Right ventricle myocardium inferior (tissue), 1 donor: Measurements from ENCODE around the gene LACTB. TPM values are rescaled to one million over a fixed set of nuclear protein-coding genes. Genes with fewer than 3 reads are reported as not detected.
A peak's percentile ranks its signal among the peaks of the same experiment; 100 is the strongest.
"Not testable (repeated sequence)": the region's sequence is repeated elsewhere in the genome, so short reads cannot be mapped to it uniquely, and the experiment has no call there.

Experiments used
- ATAC-seq: fragments of 200-7000 bp; cut with Tn5 transposase; one replicate; pipeline ENCODE4 v1.9.1; 2020; ENCODE audit warnings: mild to moderate bottlenecking, moderate library complexity
- DNase-seq: peaks from one replicate; pipeline ENCODE4 v3.0.0; 2021; ENCODE audit errors: missing footprints
- intact Hi-C: fragments of 100-400 bp; cut with DNase I; formaldehyde crosslinking; loops from one replicate; pipeline ENCODE4 v1.11.0; 2022
- total RNA-seq: library from RNA; stranded (reverse); fragmentation: NEBNext Ultra II Directional; extraction: Animal tissue kit (Norgen Biotek cat#: 25700); gene quantifications from one replicate; pipeline ENCODE4 v1.2.1, GENCODE V29; 2021
- donor health status: DM: no; HTN: yes; CAD: no; lungs with severe emphysema.

Gene LACTB
- total RNA-seq, 1 donor from 2014 or later, result 29.5 TPM

DNA sequence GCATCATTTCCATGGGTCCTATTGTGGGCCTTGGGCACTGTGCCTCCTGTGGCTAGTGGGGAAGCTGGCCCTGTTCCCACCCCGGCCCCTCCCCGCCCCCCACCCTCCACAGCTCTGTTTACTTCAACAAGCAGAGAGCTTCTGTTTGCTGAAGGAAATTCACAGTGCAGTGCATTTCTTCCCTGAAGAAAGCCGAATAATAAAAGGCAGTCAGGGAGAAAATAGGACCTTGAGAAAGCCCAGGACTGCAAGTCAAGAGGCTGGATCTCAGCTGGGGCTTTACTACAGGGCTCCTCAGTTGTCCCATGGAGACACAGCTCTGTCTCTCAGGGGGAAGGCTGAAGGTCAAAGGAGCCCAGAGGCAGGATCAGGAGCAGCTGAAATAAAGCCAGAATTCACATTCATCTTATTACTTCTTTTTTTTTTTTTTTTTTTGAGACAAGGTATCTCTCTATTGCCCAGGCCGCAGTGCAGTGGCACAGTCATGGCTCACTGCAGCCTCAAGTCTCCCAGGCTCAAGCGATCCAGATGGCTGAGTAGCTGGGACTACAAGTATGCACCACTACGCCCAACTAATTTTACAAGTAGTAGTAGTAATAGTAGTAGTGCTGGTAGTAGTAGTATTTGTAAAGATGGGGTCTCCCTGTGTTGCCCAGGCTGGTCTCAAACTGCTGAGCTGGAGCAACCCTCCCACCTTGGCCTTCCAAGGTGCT, 33.0 kb upstream of the LACTB start:
- no peak for DNase-seq
- intact Hi-C loops, result loop anchor here (1.0 kb wide), 1 partner anchor 40 kb away; no protein-coding TSS in a partner anchor
- ATAC-seq, result no peak

DNA sequence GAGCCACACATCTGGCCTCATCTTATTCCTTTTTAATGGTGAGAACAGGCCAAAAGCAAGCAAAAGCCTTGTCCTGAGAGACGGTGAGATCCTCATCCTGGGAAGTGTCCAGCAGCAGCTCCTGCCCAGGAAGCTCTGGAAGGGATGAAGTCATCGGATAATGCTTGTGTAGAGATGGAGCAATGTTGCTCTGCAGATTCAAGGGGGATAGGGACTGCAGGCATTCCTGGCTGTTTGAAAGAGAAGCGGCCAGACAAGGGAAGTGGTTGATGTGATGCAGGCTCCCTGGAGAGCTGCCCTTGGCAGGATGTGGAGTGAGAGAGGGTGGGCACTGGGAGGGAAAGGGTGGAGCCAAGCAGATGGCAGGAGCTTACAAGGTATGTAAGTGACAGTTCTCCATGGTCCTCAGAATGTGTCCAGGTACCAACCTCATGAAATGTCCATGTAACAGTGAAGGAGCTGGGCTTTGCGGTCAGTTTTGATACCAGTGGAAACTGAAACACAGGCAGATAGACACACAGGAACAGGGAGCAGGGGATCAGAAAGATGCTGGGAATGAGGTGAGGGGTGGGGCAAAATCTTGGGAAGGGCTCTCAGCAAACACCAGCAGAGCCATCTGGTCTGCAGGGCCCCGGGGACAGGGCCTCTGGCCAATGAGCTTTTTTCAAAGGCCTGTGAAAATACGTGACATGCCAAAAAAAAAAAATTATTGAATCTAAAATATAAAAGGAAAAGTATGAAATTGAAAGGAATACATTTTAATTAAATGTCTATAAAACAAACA, 32.2 kb upstream of the LACTB start:
- intact Hi-C loops, result loop anchor here (1.0 kb wide), 1 partner anchor 41 kb away; no protein-coding TSS in a partner anchor
- ATAC-seq, result peak; percentile 43
- DNase-seq, result no peak

DNA sequence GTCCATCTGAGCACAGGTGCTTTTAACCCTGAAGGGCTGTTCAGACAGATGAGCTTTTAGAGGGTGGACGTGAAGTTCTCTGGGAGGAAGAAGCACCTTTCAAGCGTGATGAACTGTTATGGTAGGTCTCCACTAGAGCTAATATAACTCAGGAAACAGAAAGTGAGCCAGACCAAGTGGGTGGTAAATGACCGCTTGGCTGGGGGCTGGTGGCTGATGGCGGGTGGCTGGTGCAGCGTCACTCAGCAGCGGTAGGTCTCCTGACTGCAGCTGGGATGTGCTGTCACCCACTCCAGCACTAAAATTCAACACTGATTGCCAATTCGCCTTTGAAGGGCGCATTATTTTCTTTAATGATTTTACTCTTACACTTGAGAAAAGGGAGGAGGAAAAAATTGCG, 31.2 kb upstream of the LACTB start:
- no peak for ATAC-seq
- intact Hi-C loops, result no loop called here
- no peak for DNase-seq

DNA sequence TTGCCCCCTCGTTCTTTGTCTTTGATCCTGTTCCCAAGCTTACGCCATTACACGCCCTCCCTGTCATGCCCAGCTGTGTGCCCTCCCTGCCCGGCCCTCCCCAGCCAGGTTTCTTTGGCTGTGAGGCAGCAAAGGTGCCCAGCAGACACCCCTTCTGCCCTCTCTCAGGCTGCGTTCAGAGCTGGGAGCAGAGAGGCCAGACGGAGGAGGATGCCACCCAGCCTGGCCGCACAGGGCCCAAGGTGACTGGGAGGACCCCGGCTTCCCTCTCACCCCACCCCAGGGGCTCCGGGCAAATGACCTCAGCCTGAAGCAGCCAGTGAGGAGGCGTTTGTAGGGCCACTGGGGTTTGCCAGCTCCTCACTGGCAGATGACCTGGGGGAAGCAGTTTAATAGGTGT, 30.8 kb upstream of the LACTB start:
- intact Hi-C loops, result no loop called here
- DNase-seq (no peak), ATAC-seq (no peak)

DNA sequence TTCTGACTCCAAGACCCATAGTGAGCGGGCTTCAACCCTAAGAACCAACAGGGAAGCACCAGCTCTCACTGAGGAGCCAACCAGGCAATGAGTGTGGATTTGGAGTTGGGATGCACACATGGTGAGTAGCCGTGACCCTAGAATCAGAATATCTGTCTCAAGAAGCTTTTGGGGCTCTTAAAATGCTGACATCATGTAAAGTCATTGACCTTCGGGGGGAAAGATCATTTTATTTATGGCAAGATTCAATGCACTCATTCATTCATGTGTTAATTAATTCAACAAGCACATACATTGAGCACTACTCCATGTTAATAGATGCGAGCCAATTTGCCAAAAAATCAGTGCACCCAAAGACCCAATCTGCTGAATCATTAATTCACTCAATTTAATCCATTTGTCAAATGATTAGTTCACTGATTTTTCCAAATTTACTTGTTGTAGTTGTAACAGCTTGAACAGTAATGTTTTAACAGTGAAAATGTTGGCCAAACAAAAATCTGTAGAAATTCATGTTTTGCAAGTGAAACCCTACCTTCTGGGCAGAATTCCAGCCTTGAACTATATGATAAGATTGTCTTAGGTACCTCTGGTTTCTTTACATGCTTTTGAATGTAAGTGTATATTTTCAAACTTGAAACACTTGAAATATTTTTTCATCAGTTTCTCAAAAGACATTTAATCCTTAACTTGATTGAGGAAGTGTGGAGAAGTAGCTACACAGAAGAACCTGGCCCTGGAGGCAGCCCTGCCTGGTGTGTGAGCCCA, 29.8 kb upstream of the LACTB start:
- DNase-seq (no peak), ATAC-seq (no peak)
- intact Hi-C loops, result no loop called here

DNA sequence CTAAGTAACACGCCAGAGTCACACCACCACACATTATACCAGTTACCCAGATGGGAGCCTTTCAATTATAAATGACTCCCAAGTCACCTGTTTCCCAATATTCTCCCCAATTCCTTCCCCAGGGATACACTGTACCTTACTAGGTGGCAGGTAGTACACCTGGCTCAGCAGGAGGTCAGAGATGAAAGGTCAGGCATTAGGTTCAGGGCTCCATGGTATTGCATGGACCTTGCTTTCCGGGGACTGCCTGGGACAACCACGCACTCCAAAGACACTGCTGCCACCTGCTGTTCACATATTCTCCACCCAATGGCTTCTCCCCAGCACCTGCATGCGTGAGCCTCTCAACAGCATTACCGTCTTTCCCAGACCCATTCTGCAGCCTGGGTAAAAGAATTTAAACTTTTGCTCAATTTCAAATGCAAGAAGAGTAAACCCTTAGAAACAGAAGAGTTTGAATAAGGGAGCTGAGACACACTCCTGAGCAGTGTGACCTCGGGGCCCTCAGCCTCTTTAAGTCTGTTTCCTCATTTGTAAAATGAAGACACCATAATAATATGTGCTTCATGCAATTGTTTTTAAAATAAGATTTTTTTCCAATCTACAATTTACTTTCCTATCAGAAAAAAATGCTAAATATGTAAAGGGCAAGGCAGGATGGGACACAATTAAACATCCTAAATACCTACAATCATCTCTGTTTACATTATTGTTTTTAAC, 28.0 kb upstream of the LACTB start:
- ATAC-seq (peak; percentile 94), DNase-seq (peak; percentile 77)
- intact Hi-C loops, result loop anchor here (1.0 kb wide), 3 partner anchors 45 to 311 kb away; no protein-coding TSS in a partner anchor

DNA sequence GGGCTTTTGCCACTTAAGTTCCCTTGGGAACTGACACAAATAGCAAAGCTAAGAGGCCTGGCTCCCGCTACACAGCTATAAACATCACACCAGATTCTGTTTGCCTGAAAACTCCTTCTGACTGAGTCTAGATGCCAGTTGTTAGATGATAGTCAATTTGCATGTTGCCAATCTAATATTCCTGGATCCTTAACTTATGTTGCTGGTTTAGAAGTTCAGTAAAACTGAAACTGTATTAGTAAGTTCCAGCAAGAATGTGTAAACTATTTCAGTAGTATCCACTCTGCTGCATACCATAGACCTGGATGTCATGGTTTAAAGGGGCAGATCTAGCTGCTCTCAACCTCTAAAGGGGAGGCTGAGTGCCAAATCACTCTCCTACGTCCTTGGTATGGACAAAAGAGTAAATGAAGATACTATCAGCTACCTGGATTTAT, 27.1 kb upstream of the LACTB start:
- DNase-seq (no peak), ATAC-seq (peak; percentile 57)
- intact Hi-C loops, result loop anchor here (1.0 kb wide), 1 partner anchor 246 kb away; no protein-coding TSS in a partner anchor

DNA sequence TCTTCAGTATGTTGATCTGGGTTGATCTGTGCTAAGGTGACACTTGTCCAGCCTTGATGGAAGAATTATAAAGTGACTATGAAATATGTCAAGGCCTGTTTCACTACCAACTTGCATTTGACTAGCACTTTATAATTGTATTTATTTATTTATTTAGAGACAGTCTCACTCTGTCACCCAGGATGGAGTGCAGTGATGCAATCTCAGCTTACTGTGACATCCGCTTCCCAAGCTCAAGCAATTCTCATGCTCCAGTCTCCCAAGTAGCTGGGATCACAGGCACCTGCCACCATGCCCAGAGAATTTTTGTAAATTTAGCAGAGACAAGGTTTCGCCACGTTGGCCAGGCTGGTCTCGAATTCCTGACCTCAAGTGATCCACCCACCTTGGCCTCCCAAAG, 25.5 kb upstream of the LACTB start:
- DNase-seq (no peak), ATAC-seq (no peak)
- intact Hi-C loops, result no loop called here

DNA sequence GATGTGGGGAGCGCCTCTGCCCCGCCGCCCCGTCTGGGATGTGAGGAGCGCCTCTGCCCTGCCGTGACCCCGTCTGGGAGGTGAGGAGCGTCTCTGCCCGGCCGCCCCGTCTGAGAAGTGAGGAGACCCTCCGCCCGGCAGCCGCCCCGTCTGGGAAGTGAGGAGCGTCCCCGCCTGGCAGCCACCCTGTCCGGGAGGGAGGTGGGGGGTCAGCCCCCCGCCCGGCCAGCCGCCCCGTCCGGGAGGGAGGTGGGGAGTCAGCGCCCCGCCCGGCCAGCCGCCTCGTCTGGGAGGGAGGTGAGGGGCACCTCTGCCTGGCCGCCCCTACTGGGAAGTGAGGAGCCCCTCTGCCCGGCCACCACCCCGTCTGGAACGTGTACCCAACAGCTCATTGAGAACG, 22.8 kb upstream of the LACTB start:
- intact Hi-C loops, ATAC-seq, DNase-seq: not testable (repeated sequence)

DNA sequence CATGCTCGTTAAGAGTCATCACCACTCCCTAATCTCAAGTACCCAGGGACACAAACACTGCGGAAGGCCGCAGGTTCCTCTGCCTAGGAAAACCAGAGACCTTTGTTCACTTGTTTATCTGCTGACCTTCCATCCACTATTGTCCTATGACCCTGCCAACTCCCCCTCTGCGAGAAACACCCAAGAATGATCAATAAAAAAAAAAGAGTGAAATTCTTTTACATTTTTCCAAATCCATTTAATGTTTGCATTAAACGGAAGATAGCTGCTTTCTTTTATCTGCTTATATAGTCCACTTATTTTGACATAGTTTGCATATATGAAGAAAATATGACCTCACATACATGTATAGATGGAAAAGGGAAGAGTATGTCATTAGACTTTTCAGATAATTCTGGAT, 22.1 kb upstream of the LACTB start:
- DNase-seq, ATAC-seq, intact Hi-C loops: not testable (repeated sequence)

DNA sequence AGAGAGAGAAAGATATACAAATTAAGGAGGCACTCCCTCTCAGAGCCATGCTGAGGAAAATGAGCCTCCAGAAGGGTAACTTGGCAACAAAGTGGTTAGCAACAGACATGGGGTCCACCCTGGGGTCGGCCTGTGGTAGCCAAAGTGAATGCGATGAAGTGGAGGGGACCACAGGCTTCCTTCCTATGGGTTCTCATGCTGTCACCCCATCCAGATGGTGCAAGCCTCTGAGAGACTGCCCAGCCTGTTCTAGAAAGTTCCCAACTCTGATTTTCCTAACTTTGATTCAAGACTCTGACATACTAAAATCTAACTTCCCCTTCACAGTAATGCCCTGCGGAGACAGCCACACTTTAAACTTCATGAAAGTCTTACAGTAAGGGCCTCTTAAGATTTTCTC, 18.2 kb upstream of the LACTB start:
- no peak for ATAC-seq
- intact Hi-C loops, result no loop called here
- DNase-seq, result no peak

DNA sequence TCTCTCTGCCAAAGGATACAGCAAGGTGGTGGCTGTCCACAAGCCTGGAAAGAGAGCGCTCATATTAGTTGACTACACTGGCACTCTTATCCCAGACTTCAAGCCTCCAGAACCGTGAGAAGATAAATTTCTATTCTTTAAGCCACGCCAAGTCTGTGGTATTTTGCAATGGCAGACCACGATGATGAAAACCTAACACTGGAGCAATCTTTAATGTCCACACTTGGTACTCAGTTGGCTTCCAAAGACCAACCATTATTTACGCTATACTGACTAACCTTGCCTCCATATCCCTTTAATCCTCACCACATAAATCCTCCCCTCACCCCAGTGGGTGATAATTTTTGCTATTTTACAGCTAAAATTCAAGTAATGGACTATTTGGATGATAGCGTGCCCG, 16.9 kb upstream of the LACTB start:
- intact Hi-C loops, result no loop called here
- ATAC-seq (no peak), DNase-seq (no peak)

DNA sequence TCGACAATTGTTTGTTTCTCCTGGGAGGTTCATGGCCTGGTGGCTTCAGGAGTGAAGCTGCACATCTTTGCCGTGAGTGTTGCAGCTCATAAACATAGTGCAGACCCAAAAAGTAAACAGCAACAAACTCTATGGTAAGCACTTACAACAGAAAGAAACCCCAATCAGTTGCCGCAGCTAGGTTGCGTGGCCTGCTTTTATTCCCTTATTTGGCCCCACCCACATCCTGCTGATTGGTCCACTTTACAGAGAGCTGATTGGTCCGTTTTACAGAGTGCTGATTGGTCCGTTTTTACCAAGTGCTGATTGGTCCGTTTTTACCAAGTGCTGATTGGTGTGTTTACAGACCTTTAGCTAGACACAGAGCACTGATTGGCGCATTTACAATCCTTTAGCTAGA, 16.3 kb upstream of the LACTB start:
- intact Hi-C loops, DNase-seq, ATAC-seq: not testable (repeated sequence)

DNA sequence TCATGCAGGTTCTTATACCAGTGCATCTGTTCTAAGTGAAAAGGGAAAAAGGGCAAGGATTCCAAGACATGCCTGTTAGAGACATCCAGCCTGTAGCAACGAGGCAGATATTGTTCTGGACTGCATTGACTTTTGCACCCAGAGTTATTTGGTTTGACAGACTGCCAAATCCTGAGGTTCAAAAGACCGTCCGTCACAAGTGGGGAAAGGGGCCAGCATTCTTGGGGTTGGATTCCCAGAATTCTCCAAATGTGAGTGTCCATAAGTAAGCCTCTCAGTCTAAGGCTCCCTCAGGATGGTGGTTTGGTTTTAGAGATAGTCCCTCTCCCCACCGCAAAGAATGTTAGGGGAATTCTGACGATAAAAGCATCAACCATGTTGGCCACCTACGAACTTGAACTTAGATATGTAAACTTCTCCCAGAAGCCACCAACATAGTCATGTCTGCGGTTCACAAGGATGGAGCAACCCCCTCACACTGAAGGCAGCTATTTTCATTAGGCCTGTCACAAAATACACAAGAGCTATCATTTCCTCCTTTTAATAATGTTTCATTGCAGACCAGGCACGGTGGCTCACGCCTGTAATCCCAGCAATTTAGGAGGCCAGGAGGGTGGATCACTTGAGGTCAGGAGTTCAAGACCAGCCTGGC, 13.6 kb upstream of the LACTB start:
- intact Hi-C loops, result no loop called here
- no peak for DNase-seq

DNA sequence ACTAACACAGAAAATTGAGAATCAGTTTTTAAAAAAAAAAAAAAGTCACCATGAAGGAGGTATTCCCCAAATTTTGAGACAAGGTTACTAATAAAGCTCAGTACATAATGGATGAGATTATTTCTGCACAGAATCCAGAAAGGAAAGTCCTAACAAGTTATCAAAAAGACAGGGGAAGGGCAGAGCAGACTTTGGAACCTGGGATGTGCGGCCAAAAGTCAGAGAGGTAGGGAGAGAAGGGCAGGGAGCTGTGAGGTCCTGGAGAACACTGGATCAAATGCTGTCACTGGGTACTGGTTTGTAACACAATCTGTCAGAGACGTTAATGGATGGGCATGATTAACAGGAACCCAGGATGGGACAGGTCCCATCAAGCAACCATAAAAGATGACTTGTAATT, 12.2 kb upstream of the LACTB start:
- intact Hi-C loops, result no loop called here
- DNase-seq, result no peak
- no peak for ATAC-seq

More for the DNA sequence above, 13.6 kb upstream of the LACTB start:
- no peak for ATAC-seq

DNA sequence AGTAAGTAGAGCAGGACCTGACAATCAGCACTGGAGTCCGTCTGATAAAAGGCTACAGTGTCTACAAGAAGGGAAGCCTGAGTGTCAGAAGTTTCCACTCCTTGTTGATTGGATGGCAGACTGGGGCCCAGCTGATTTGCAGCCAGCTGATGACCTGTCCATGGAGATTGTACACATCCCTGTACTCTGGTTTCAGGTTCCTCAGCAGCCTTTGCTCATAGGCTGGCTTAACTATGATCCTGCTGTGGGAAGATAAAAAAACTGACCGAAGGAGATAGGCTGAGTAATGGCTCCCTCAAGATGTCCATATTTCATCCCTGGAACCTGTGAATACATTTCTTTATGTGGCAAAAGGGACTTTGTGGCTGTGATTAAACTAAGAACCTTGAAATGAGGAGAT, 11.7 kb upstream of the LACTB start:
- no peak for DNase-seq
- intact Hi-C loops, result no loop called here
- ATAC-seq, result no peak

DNA sequence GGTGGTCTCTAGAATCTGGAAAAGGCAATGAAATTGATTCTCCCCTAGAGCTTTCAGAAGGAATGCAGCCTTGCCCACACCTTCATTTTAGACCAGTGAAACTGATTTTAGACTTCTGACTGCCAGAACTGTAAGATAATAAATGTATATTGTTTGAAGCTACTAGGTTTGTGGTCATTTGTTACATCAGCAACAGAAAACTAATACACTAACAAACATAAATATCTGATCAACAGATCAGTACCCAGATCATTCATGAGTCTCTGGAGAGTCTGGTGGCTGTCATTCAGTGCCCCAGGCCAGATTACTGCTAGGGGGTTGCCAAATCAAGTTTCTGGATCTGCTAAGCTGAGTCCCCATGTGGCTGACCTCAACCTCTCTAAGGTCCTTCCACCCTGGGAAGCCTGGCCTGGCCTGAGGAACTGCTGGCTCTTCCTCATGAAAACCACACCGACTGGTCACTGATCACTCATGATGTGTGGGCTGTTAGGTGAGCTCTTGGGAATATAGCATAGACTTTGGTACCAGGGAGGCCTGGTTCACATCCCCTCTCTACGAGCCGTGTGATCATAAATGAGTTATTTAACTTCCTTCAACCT, 11.1 kb upstream of the LACTB start:
- intact Hi-C loops, result no loop called here
- no peak for DNase-seq
- ATAC-seq, result no peak

DNA sequence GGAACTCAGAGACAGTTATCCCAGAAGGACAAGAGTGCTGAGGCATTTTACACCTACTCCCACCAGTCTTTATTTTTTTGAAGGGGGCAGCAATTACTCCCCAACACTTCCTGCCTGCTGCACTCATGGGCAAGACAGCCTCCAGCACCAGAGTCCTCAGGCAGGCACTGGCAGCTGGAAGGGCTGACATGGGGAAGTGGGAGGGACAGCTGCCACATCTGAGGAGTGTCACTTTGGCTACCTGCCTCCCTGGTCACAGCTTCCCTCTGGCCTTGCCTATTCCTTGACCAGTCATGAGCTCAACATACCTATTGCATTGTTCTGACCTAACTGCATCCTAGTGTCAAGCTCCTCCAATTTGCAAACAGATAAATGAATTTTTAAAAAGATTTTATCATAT, 10.2 kb upstream of the LACTB start:
- intact Hi-C loops, result no loop called here
- ATAC-seq, result no peak
- DNase-seq, result no peak
